H9 (cell line): Measurements from ENCODE around the gene F2RL3. TPM values are rescaled to one million over a fixed set of nuclear protein-coding genes. Genes with fewer than 3 reads are reported as not detected.
"Not testable (repeated sequence)": the region's sequence is repeated elsewhere in the genome, so short reads cannot be mapped to it uniquely, and the experiment has no call there.

Experiments used
- DNase-seq: peaks from one replicate; pipeline ENCODE4 v3.0.0-alpha.2; 2017
- H2AFZ ChIP-seq: one replicate; pipeline ENCODE4 v1.6.1; 2013; ENCODE audit warnings: mild to moderate bottlenecking, low read length, control low read depth, moderate library complexity
- H2AK5ac ChIP-seq: 2 replicates; pipeline ENCODE4 v1.6.1; 2013; ENCODE audit warnings: low read length, control low read depth, mixed read lengths; ENCODE audit not compliant: insufficient read length
- H2BK120ac ChIP-seq: one replicate; pipeline ENCODE4 v1.6.1; 2013; ENCODE audit warnings: low read depth, mild to moderate bottlenecking, low read length, control low read depth, inconsistent platforms; ENCODE audit not compliant: poor library complexity, severe bottlenecking
- H2BK12ac ChIP-seq: 2 replicates; pipeline ENCODE4 v1.6.1; 2013; ENCODE audit warnings: low read length, control low read depth, mixed read lengths, low read depth; ENCODE audit not compliant: insufficient read length
- H2BK15ac ChIP-seq: 2 replicates; pipeline ENCODE4 v1.6.1; 2013; ENCODE audit warnings: low read depth, low read length, control low read depth
- H2BK20ac ChIP-seq: one replicate; pipeline ENCODE4 v1.6.1; 2013; ENCODE audit warnings: low read depth, mild to moderate bottlenecking, low read length, control low read depth, inconsistent platforms; ENCODE audit not compliant: poor library complexity, severe bottlenecking
- H2BK5ac ChIP-seq: 2 replicates; pipeline ENCODE4 v1.6.1; 2013; ENCODE audit warnings: low read length, control low read depth, mixed read lengths; ENCODE audit not compliant: insufficient read length
- H3K14ac ChIP-seq: 2 replicates; pipeline ENCODE4 v1.6.1; 2013; ENCODE audit warnings: low read length, control low read depth; ENCODE audit not compliant: insufficient read depth
- H3K18ac ChIP-seq: 2 replicates; pipeline ENCODE4 v1.6.1; 2013; ENCODE audit warnings: low read depth, mild to moderate bottlenecking, mixed read lengths, low read length, control low read depth; ENCODE audit not compliant: insufficient read length
- H3K23ac ChIP-seq: 2 replicates; pipeline ENCODE4 v1.6.1; 2013; ENCODE audit warnings: low read length, control low read depth, mixed read lengths, low read depth; ENCODE audit not compliant: insufficient read length
- H3K23me2 ChIP-seq: 2 replicates; pipeline ENCODE4 v1.6.1; 2013; ENCODE audit warnings: low read depth, mild to moderate bottlenecking, mixed read lengths, low read length, control low read depth; ENCODE audit not compliant: insufficient read length, poor library complexity, severe bottlenecking
- H3K27ac ChIP-seq: 2 replicates; pipeline ENCODE4 v1.5.1; 2013; ENCODE audit warnings: low read length, control low read depth, mixed read lengths, low read depth; ENCODE audit not compliant: insufficient read length
- H3K27me3 ChIP-seq: 2 replicates; pipeline ENCODE4 v1.6.1; 2013; ENCODE audit warnings: low read length, control low read depth, inconsistent platforms; ENCODE audit not compliant: insufficient read depth
- H3K4ac ChIP-seq: 2 replicates; pipeline ENCODE4 v1.6.1; 2013; ENCODE audit warnings: low read depth, mild to moderate bottlenecking, control low read depth, inconsistent platforms, low read length, moderate library complexity
- H3K4me1 ChIP-seq: 2 replicates; pipeline ENCODE4 v1.6.1; 2013; ENCODE audit warnings: low read length, control low read depth, inconsistent platforms; ENCODE audit not compliant: insufficient read depth
- H3K4me2 ChIP-seq: 2 replicates; pipeline ENCODE4 v1.6.1; 2013; ENCODE audit warnings: low read length, control low read depth, mixed read lengths; ENCODE audit not compliant: insufficient read length, insufficient read depth
- H3K56ac ChIP-seq: 2 replicates; pipeline ENCODE4 v1.6.1; 2013; ENCODE audit warnings: low read depth, mild to moderate bottlenecking, mixed read lengths, low read length, control low read depth; ENCODE audit not compliant: insufficient read length
- H3K79me1 ChIP-seq: 2 replicates; pipeline ENCODE4 v1.6.1; 2013; ENCODE audit warnings: low read depth, mild to moderate bottlenecking, moderate library complexity, low read length, control low read depth, inconsistent platforms; ENCODE audit not compliant: insufficient read depth, poor library complexity, severe bottlenecking
- H3K79me2 ChIP-seq: 2 replicates; pipeline ENCODE4 v1.6.1; 2013; ENCODE audit warnings: low read length, control low read depth, inconsistent platforms; ENCODE audit not compliant: insufficient read depth
- H3K9ac ChIP-seq: 2 replicates; pipeline ENCODE4 v1.6.1; 2013; ENCODE audit warnings: low read length, control low read depth, mixed read lengths; ENCODE audit not compliant: insufficient read length; ENCODE audit errors: extremely low read depth
- H3K9me3 ChIP-seq: one replicate; pipeline ENCODE4 v1.6.1; 2013; ENCODE audit warnings: low read depth, low read length, inconsistent platforms; ENCODE audit not compliant: control insufficient read depth
- H3T11ph ChIP-seq: one replicate; pipeline ENCODE4 v1.6.1; 2013; ENCODE audit warnings: mild to moderate bottlenecking, low read length, control low read depth, inconsistent platforms
- H4K20me1 ChIP-seq: one replicate; pipeline ENCODE4 v1.6.1; 2013; ENCODE audit not compliant: control insufficient read depth, insufficient read length, insufficient read depth
- H4K5ac ChIP-seq: 2 replicates; pipeline ENCODE4 v1.6.1; 2013; ENCODE audit warnings: low read depth, mild to moderate bottlenecking, mixed read lengths, low read length, control low read depth; ENCODE audit not compliant: insufficient read length
- H4K8ac ChIP-seq: replicated peaks from 2 replicates; pipeline ENCODE4 v1.6.1; 2013; ENCODE audit warnings: low read length, control low read depth, mixed read lengths, low read depth; ENCODE audit not compliant: insufficient read length
- H4K91ac ChIP-seq: 2 replicates; pipeline ENCODE4 v1.6.1; 2013; ENCODE audit warnings: low read depth, mild to moderate bottlenecking, moderate library complexity, mixed read lengths, low read length, control low read depth; ENCODE audit not compliant: insufficient read length
- H3K27ac Mint-ChIP-seq, 3 experiments: 2 replicates in 2 of 3; 3 replicates in 1 of 3; pipeline ENCODE4 v1.8.0; 2020 to 2021; ENCODE audit warnings: mixed read lengths in 3 of 3, mild to moderate bottlenecking in 1 of 3, moderate library complexity in 1 of 3
- H3K27me3 Mint-ChIP-seq: 2 replicates; pipeline ENCODE4 v1.8.0; 2021; ENCODE audit warnings: low read depth, mild to moderate bottlenecking, moderate library complexity, mixed read lengths
- H3K36me3 Mint-ChIP-seq, 3 experiments: 2 replicates in 2 of 3; 3 replicates in 1 of 3; pipeline ENCODE4 v1.8.0; 2020 to 2021; ENCODE audit warnings: low read depth in 3 of 3, mixed read lengths in 3 of 3; ENCODE audit not compliant: insufficient read depth in 1 of 3
- H3K4me1 Mint-ChIP-seq, 2 experiments: 2 replicates each; pipeline ENCODE4 v1.8.0; 2020; ENCODE audit warnings: mixed read lengths in 2 of 2
- H3K4me3 Mint-ChIP-seq, 2 experiments: 2 replicates in 1 of 2; 3 replicates in 1 of 2; pipeline ENCODE4 v1.8.0; 2020 to 2021; ENCODE audit warnings: mild to moderate bottlenecking in 2 of 2, mixed read lengths in 2 of 2, moderate library complexity in 1 of 2
- H3K9me3 Mint-ChIP-seq, 2 experiments: 2 replicates in 1 of 2; 3 replicates in 1 of 2; pipeline ENCODE4 v1.8.0; 2020; ENCODE audit warnings: mild to moderate bottlenecking in 2 of 2, mixed read lengths in 2 of 2, moderate library complexity in 1 of 2
- WGBS: extraction: QIAGEN DNeasy Blood & Tissue Kit; methylation state at CpG from one replicate; pipeline ENCODE4 v1.1.7; 2013; ENCODE audit warnings: missing lambda C conversion rate, low lambda C conversion rate, mixed read lengths; ENCODE audit not compliant: insufficient read length; ENCODE audit errors: extremely low coverage; 5-methylcytosine and 5-hydroxymethylcytosine counted together
- total RNA-seq: library from RNA; stranded (reverse); gene quantifications from 2 replicates; pipeline ENCODE4 v1.2.1, GENCODE V29; 2021
- TF ChIP-seq, protein P1 (sequence below): fragments of 200-600 bp; sonication (generic); conservative IDR thresholded peaks from 3 replicates; pipeline ENCODE4 v1.8.0; 2021; ENCODE audit warnings: antibody characterized with exemption, mild to moderate bottlenecking

F2RL3 gene
- total RNA-seq, 1 experiment from 2014 or later: not detected

- no peak overlapping the region; the same call in 1 of the 2 replicates for H3K14ac ChIP-seq
- Mint-ChIP-seq H3K4me3 (no peak overlapping the region), H3K27me3 (no peaks in the 10 kb centered on the region), H3K36me3 (peaks cover 50 to 88% (median 70%) of the 10 kb centered on the region in 3 experiments; a peak in 6 of 7 replicates), H3K4me1 (no peaks in the 10 kb centered on the region), H3K9me3 (peaks cover 0 to 7% of the 10 kb centered on the region in 2 experiments; a peak in 2 of 5 replicates), H3K27ac (peak overlapping the region; percentile 19 to 92 (median 89); a peak in 6 of 7 replicates)
- H4K8ac ChIP-seq: no peak overlapping the region
- no peak overlapping the region for H3K4me2 ChIP-seq
- H3K27ac ChIP-seq: no peak overlapping the region
- H2BK15ac ChIP-seq: no peak overlapping the region
- no peak overlapping the region for H3K9ac ChIP-seq
- H3K79me2 ChIP-seq: peaks cover 5% of the 10 kb centered on the region; the same call in 1 of the 2 replicates
- no peak overlapping the region for H3K4ac ChIP-seq
- no peak overlapping the region for H4K91ac ChIP-seq
- DNase-seq: no peak
- H3K23me2 ChIP-seq: no peaks in the 10 kb centered on the region
- no peaks in the 10 kb centered on the region for H3K27me3 ChIP-seq
- peaks cover 2% of the 10 kb centered on the region for H3K79me1 ChIP-seq
- no peak overlapping the region for H3K23ac ChIP-seq
- no peak overlapping the region for H2AFZ ChIP-seq
- no peak overlapping the region for H2AK5ac ChIP-seq
- H2BK5ac ChIP-seq: no peak overlapping the region
- H2BK120ac ChIP-seq: no peak overlapping the region
- H2BK20ac ChIP-seq: no peak overlapping the region
- peak overlapping the region; percentile 25 for H3K18ac ChIP-seq
- no peak overlapping the region for H2BK12ac ChIP-seq
- H3T11ph ChIP-seq: no peak overlapping the region
- no CpG with 5 or more reads among the region's 1 CpG for WGBS
- peak overlapping the region; percentile 74 for H4K5ac ChIP-seq
- TF ChIP-seq, protein P1, sequence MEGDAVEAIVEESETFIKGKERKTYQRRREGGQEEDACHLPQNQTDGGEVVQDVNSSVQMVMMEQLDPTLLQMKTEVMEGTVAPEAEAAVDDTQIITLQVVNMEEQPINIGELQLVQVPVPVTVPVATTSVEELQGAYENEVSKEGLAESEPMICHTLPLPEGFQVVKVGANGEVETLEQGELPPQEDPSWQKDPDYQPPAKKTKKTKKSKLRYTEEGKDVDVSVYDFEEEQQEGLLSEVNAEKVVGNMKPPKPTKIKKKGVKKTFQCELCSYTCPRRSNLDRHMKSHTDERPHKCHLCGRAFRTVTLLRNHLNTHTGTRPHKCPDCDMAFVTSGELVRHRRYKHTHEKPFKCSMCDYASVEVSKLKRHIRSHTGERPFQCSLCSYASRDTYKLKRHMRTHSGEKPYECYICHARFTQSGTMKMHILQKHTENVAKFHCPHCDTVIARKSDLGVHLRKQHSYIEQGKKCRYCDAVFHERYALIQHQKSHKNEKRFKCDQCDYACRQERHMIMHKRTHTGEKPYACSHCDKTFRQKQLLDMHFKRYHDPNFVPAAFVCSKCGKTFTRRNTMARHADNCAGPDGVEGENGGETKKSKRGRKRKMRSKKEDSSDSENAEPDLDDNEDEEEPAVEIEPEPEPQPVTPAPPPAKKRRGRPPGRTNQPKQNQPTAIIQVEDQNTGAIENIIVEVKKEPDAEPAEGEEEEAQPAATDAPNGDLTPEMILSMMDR: no peak
- H3K9me3 ChIP-seq: no peaks in the 10 kb centered on the region
- H3K56ac ChIP-seq: no peak overlapping the region
- no peaks in the 10 kb centered on the region for H3K4me1 ChIP-seq
- no peaks in the 10 kb centered on the region for H4K20me1 ChIP-seq
Observed at GRCh38 chr19:16874250-16874977, 14.4 kb upstream of the F2RL3 start.

DNA sequence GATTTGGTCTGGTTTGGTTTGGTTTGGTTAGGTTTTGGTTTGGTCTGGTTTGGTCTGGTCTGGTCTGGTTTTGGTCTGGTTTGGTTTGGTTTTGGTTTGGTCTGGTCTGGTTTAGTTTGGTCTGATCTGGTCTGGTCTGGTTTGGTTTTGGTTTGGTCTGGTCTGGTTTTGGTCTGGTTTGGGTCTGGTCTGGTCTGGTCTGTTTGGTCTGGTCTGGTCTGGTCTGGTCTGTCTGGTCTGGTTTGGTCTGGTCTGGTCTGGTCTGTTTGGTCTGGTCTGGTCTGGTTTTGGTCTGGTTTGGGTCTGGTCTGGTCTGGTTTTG, 13.9 kb upstream of the F2RL3 start:
- not testable (repeated sequence) for H2BK5ac ChIP-seq, H3T11ph ChIP-seq, H2BK20ac ChIP-seq, H3K18ac ChIP-seq, H4K8ac ChIP-seq, H4K5ac ChIP-seq, H2AK5ac ChIP-seq, H3K27me3 ChIP-seq, H2BK15ac ChIP-seq, H3K23ac ChIP-seq, H3K4me1 ChIP-seq, H3K23me2 ChIP-seq, H3K9ac ChIP-seq, H3K79me1 ChIP-seq, H3K56ac ChIP-seq, H3K4me3 Mint-ChIP-seq, H3K79me2 ChIP-seq, H3K14ac ChIP-seq, H3K4me1 Mint-ChIP-seq, H3K4ac ChIP-seq, H3K9me3 ChIP-seq, H3K4me2 ChIP-seq, H2AFZ ChIP-seq, H3K27me3 Mint-ChIP-seq, H2BK120ac ChIP-seq, H2BK12ac ChIP-seq, H4K20me1 ChIP-seq, H3K27ac ChIP-seq, H3K9me3 Mint-ChIP-seq, DNase-seq, H4K91ac ChIP-seq
- peaks cover 53 to 87% (median 70%) of the 10 kb centered on the region in 3 experiments; a peak in 6 of 7 replicates for H3K36me3 Mint-ChIP-seq
- peak overlapping the region; percentile 19 to 92 (median 89); a peak in 6 of 7 replicates for H3K27ac Mint-ChIP-seq
